Stimulated activated CD8-positive, alpha-beta memory T cell treated with anti-CD3 and anti-CD28 coated beads, Interleukin-2, amount 100 ng/mL, for 1 hour (primary cell): ENCODE data around the gene MORN3.
"Not testable (repeated sequence)": the region's sequence is repeated elsewhere in the genome, so short reads cannot be mapped to it uniquely, and the experiment has no call there.

ENCODE experiments used
- DNase-seq, 2 donors: peaks; one replicate each; pipeline ENCODE4 v3.0.0-alpha.2; 2020; ENCODE audit warnings: low read depth in 2 of 2

The MORN3 gene

DNA sequence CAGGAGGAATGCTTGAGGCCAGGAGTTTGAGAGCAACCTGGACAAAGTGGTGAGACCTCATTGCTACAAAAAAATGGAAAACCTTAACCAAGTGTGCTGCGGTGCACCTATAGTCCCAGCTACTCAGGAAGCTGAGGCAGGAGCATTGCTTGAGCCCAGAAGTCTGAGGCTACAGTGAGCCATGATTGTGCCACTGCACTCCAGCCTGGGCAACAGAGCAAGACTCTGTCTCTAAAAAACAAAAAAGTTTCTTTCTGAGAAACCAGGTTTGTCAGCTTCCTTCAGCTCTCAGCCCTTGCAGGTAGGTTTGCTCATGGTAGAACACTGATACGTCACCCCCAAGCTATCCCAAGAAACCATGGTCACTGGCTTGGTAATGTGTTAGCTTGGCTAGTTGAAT is 20.0 kb upstream of the MORN3 start:
- no peak for DNase-seq

DNA sequence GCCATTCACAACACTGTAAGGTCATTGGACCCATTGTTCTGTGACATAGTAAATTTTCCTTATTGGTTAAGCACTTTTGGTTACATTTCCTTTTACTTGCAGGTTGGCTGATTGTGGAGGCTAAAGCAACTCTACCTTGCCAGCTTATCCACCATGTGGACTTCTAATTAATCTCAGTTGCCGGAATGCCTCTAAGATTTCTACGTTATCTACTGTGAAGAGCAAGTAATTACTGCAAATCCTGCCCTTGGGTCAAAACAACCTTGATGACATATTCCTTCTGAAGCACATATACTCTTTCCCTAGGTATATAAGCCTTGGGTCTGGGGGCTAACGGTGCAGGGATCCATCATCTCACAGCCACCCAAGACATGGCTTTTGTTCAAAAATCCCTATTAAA is 19.5 kb upstream of the MORN3 start:
- DNase-seq = no peak

DNA sequence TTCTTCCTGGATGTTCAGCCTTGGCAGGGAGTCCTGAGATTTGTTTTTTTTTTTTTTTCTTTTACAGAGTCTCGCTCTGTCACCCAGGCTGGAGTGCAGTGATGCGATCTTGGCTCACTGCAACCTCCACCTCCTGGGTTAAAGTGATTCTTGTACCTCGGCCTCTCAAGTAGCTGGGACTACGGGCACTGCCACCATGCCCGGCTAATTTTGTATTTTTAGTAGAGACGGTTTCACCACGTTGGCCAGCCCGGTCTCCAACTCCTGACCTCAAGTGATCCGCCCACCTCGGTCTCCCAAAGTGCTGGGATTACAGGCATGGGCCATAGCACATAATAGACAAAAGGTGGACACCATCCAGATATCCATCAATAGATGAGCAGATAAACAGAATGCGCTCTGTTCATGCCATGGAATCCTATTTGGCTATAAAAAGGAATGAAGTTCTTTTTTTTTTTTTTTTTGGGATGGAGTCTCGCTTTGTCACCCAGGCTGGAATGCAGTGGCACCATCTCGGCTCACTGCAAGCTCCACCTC is 10.3 kb upstream of the MORN3 start:
- DNase-seq = not testable (repeated sequence)

DNA sequence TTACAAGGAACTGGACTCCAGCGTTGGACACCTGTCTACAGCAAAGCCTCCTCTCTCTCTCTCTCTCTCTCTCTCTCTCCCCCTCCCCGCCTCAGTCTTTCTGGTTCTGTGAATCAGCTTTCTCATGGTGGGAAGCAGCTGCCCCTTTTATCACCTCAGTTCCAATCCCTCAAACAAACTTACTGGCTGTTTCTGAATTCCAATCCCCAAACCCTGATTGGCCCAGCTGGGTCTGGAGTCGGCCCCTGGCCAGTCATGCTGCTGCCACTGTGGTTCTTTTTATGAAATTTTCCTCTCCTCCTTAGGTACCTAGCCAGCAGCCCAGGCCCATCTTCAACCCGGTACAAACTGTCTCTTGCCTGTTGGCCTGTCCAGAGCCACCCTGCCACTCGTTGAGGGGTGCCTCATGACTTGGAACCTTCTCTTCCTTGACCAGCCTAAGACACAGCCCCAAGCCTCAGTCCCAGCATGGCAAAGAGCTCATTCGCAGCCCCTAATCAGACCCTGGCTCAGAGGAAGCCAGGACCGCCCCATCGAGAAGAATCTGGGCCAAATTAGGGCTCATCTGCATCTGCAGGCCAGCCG is 9.4 kb upstream of the MORN3 start:
- no peak for DNase-seq

DNA sequence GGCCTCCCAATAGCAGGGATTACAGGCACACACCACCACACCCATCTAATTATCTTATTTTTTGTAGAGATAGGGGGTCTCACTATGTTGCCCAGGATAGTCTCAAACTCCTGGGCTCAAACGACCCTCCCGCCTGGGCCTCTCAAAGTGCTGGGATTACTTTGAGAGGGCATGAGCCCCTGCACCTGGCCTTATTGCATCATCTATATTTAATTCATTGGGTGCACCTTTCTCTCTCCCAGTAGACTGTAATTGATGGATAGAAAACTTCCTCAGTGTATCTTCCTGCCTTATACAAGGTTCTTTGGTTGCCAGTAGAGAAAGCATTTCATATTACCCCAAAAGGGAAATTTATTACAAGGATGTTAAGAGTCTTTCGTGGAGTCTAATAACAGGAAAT is 8.9 kb upstream of the MORN3 start:
- DNase-seq = no peak

DNA sequence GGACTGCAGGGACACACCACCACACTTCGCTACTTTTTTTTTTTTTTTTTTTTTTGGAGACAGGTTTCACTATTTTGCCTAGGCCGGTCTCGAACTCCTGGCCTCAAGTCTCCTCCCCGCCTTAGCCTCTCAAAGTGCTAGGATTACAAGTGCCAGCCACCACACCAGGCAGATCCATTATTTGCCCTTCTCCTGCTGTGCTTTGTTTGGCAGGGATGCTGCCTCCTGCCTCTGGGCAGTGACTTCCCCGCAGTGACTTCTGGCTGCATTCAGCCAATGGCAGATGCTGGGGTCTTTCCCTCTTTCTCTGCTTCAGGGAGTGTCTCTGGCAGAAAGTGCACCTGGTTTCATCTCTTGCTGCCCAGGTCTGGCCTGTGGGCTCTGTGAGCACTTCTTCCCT is 6.7 kb upstream of the MORN3 start:
- no peak for DNase-seq

DNA sequence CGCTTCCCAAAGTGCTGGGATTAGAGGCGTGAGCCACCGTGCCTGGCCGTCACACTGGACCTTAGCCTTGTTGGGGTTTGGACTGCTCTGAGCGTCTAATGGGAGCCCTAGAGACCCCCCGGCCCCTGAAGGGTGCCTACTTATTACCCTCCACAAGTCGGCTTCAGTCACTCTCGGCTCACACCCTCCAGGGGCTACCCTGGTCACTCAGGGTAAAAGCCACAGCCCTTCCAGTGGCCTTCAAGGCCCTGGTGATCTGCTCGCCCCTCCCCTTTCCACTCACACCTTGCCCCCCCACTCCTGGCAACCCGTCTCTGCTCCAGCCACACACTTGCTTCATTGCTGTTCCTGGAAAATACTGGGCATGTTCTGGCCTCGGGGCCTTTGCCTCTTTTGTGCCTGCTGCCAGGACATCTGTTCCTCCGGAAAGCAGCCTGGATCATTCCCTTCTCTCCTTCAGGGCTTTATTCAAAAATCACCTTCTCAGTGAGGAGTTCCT is 3.6 kb upstream of the MORN3 start:
- no peak for DNase-seq

DNA sequence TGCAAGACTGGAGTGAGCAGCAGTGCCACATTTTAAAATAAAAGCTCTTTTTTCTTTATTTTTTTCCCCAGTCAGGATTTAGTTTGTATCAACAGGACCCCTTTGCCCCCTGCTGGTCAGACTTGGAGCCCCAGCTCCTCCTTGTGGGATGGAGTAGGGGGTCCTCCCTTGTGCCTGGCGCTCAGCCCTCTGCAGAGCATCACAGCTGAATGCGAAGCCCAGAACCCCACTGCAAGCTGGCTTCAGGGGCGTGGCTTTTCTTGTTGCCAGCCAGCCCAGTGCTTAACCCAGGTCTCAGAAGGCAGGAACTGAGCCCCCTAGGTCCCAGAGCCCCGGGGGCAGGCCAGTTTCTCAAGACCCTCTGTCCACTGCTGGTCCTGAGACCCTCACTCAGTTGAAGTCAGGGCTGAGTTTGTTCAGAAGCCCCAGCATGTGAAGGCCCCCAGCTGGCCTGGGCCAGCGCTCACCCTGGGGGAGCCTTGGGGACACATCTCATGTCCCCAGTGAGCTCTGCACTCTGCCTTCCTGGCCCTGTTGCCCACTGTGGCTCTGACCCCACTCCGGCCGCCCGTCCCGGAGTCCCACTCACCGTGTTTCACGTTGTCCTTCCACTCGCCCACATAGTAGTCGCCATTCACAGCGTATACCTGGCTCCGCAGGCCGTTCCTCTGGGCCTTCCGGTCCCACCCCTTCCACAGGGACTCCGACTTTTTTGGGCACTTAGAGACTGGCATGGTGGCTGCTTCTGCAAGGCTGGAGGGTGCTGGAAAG is 519 bp downstream of the MORN3 start:
- peak in 1 of 2 donors; percentile 37 for DNase-seq

DNA sequence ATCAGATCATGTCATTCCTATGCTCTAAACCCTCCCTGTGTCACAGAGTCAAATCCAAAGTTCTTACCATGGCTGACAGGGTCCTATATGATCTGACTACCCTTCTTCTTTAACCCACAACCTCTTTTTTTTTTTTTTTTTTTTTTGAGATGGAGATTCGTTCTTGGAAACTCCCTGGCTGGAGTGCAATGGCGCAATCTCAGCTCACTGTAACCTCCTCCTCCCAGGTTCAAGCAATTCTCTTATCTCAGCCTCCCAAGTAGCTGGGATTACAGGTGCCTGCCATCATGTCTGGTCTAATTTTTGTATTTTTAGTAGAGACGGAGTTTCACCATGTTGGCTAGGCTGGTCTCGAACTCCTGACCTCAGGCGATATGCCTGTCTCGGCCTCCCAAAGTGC is 2.6 kb downstream of the MORN3 start:
- not testable (repeated sequence) for DNase-seq

DNA sequence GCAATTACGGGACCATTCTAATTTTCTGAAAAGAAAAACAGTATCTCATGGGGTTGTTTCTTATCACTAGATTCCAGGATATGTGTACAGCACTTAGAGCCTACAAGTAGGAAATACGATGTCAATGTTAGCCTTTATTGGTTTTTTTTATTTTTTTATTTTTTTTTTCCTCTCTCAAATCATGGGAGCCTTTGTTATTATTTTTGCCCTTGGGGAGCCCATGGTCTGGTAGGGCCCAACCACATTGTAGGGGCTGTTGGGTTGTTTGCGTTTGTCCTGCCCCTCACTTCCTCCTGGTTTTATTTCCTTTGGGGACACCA is 5.9 kb downstream of the MORN3 start:
- DNase-seq = no peak

DNA sequence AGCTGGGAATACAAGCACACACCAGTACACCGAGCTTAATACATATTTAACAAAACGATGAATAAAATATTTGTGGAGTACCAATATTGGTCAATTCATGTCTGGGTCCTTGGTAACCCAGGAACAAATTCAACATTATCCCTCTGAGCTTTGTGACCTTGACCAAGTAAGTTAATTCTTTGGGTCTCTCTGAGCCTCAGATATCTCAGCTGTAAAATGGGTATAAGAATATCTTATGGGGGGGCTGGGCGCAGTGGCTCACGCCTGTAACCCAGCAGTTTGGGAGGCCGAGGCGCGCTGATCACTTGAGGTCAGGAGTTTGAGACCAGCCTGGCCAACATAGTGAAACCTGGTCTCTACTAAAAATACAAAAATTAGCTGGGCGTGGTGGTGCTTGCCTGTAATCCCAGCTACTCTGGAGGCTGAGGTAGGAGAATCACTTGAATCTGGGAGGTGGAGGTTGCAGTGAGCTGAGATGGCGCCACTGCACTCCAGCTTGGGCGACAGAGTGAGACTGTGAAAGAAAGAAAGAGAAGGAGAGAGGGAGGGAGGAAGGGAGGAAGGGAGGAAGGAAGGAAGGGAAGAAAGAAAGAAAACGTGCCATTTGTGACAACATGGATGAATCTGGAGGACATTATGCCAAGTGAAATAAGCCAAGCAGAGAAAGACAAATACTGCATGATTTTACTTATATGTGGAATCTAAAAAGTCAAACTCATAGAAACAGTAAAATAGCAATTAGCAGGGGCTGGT is 7.9 kb downstream of the MORN3 start:
- DNase-seq = not testable (repeated sequence)

DNA sequence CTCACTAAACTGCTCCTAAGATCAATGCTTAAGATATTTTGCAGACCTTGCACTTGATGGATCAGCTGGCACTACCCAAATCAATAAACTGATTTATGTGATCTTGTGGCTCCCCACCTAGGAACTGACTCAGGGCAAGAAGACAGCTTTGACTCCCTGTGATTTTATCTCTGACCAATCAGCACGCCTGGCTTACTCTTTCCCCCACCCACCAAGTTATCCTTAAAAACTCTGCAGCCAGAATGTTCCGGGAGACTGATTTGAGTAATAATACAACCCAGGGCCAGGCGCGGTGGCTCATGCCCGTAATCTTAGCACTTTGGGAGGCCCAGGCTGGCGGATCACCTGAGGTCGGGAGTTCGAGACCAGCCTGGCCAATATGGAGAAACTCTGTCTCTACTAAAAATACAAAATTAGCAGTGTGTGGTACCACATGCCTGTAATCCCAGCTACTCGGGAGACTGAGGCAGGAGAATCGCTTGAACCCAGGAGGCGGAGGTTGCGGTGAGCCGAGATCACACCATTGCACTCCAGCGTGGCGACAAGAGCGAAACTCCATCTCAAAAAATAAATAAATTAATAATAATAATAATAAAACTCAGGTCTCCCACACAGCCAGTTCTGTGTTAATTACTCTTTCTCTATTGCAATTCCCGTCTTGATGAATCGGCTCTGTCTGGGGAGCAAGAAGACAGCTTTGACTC is 12.0 kb downstream of the MORN3 start:
- DNase-seq = no peak

DNA sequence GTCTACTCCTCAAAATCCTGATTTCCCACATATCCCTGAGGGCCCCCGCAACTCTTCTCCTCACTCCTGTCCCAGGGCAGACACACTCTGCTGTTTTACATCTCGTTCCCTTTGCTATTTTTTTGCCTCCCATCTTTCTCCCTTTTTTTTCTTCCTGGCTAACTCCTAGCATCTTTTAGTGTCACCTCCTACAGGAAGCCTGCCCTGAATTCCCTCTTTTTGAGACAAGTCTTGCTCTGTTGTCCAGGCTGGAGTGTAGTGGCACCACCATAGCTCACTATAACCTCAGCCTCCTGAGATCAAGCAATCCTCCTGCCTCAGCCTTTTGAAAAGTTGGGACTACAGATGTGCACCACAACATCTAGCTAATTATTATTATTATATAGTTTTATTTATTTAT is 13.3 kb downstream of the MORN3 start:
- DNase-seq = no peak

DNA sequence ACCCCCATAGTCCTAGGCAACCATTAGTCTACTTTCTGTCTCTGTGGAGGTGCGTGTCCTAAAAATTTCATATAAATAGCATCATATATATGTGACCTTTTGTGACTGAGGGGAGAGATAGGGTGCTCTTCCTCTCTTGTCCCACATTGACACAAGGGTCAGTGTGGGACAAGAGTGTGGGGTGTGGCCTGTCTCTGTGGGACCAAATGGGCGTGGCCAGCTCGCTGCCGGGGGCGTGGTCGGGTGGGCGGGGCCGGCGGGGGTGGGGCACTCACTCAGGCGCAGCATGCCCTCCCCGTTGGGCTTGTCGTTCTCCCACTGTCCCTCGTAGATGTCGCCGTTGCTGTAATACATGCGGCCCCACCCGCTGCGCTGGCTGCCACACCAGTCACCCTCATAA is 15.5 kb downstream of the MORN3 start:
- DNase-seq = no peak

DNA sequence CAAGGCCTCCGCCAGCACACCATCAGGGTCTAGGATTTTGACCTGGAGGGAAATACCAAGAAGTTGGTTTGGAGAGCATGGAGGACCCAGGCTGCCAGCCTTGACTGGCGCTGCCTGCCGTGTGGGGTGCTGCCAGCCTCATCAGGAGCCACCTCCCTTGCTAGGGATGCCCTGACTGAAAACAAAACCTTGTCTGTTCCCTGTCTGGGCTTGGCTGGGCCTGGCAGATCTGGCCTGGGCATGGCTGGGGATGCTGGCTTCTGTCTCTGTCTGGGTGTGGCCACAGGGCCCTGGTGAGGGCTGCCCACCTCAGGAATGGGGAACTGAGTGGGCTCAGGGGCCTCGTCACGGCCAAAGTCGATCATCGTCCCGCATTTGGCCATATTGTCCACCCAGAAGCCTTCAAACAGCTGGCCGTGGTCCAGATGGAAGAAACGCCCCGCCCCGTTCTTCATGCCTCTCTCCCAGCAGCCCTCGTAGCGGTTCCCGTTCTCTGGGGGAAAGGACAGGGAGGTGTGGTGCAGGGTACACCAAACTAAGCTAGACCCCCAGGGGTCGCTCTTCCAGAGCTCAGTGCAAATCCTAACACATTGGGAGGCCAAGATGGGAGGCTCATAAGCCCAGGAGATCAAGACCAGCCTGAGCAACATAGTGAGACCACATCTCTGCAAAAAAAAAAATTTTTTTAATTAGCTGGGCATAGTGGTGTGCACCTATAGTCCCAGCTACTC is 16.5 kb downstream of the MORN3 start:
- no peak for DNase-seq

DNA sequence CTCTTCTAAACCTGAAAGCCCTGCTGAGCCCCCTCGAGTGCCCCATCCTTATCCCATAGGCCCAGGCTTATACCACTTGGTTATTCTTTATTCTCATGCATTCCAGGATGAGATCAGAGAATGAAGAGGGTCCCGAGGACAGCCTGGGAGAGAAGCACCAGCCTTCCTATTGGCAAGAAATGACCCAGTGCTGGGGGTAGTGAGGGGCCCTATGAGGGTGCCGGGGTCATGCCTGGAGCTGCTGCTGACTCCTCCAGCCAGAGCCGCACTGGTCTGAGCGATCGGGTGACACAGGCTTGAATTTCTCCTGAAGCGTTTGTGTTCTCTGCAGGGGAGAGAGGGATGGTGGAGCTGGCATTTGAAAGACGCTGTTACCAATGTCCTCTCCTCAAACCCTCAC is 18.1 kb downstream of the MORN3 start:
- no peak for DNase-seq

DNA sequence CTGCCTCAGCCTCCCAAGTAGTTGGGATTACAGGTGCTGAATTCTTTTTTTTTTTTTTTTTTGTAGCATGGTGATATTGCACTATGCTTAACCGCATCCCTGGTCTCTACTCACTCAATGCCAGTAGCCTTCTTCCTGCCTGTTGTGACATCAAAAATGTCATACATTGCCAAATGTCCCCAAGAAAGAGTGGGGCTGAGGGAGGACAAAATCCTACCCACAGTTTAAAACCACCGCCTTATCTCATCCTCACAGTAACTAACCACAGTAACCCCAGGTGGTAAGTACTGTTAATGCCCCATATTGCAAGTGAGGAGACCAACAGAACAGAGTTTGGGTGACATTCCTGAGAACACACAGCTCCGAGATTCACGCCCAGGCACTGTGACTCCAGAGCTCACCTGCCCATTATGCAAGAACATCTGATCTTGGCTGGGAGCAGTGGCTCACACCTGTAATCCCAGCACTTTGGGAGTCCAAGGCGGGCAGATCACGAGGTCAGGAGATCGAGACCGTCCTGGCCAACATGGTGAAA is 19.6 kb downstream of the MORN3 start:
- no peak for DNase-seq

DNA sequence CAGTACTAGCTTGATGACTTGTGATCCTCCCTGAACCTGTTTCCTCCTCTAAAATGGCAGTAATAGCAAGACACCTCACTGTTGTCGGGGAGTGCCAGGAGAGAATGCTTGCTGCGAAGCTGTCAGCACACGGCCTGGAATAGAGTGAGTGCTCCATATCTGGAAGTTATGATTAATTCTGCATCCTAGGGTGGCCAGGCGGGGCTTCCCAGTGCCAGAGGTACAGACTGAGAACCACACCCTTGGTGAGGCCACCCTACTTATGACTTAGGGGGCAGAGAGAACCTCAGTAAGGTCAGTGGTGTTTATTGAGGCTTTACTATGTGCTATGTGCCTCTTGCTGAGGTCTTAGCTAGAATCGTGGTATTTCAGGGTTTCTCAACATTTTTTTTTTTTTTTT is 20.1 kb downstream of the MORN3 start:
- no peak for DNase-seq

DNA sequence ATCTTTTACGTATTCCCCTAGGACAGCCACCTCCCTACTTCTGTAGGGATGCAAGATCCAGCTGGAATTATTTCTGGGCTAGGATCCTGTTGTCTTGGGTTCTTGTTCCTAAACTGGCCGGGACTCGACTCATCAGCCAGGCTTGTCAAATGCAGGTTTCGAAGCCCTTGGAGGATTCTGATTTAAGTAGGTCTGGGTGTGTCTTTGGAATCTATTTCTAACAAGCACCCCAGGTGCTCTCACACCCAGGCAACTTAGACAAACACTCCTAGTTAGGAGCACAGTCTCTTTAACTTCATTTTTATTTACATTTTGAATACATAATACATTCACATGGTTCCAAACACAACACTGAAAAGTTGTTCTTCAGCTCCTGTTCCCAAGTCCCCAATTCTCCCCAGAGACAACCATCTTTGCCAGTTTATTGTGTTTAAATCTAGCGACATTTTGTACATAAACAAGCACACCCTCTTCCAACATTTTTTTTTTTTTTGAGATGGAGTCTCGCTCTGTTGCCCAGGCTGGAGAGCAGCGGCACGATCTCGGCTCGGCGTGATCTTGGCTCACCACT is 20.9 kb downstream of the MORN3 start:
- DNase-seq = no peak

DNA sequence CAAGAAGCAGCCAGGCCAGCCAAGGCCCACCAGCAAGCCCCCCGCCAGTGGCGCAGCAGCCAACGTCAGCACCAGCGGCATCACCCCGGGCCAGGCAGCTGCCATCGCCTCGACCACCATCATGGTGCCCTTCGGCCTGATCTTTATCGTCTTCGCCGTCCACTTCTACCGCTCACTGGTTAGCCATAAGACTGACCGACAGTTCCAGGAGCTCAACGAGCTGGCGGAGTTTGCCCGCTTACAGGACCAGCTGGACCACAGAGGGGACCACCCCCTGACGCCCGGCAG is 28.2 kb downstream of the MORN3 start:
- DNase-seq = no peak
